MG63 (cell line): ENCODE data around the gene ID3. TPM values are rescaled to one million over a fixed set of nuclear protein-coding genes. Genes with fewer than 3 reads are reported as not detected.

Experiments
- DNase-seq: peaks from one replicate; pipeline ENCODE4 v3.0.0-alpha.2; 2020
- H3K27me3 ChIP-seq: fragments of 250-450 bp; sonication (Bioruptor Pico); 2 replicates; pipeline ENCODE4 v1.5.1; 2020; ENCODE audit warnings: mild to moderate bottlenecking, moderate library complexity
- H3K36me3 ChIP-seq: fragments of 250-450 bp; sonication (Bioruptor Pico); 2 replicates; pipeline ENCODE4 v1.5.1; 2020; ENCODE audit warnings: mild to moderate bottlenecking, moderate library complexity
- H3K4me3 ChIP-seq: fragments of 250-450 bp; sonication (Bioruptor Pico); 2 replicates; pipeline ENCODE4 v1.5.1; 2020; ENCODE audit warnings: mild to moderate bottlenecking, moderate library complexity
- H3K9me3 ChIP-seq: fragments of 250-450 bp; sonication (Bioruptor Pico); 2 replicates; pipeline ENCODE4 v1.5.1; 2020; ENCODE audit warnings: mild to moderate bottlenecking, moderate library complexity
- total RNA-seq: library from RNA; depleted of rRNA; stranded (reverse); fragments of >200 nt; shearing (Covaris generic); gene quantifications from 2 replicates; pipeline ENCODE4 v1.2.3, GENCODE V29; 2014; ENCODE audit warnings: low replicate concordance

ID3 gene
- total RNA-seq, 1 experiment from 2014 or later = 463 TPM

DNA sequence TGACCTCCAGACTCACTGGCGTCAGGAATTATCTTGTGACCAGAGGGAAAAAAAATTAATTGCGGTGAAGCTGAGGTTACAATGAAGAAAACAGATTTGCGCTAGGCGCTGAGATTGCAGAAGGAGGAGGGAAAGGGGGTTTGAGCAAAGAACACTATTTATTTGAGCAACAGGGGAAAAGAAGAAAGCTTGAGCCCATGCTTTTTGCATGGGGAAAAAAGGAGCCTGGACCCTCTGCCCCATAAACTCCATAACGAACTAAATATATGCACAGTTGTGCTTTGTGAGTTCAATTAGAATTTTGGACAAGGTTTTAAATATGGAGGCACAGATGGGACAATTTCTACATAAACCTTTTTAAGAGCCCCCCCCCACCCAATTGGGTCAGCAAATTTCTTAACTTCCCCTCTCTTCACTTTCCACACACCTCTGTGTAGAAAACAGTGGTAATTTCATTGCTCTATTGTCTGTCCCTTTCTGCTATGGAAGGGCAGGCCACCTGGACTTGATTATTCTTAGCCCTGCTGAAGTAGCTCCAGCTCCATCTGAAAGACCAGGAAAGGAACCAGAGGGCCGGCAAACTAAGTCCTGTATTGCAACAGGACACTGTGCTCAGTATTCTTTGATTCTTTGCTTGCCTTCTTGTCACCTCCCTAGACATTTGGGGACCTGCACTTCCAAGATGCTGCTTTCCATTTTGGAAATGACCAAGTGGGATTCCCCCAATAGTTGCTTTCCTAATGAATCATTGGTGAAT is 862 bp upstream of the ID3 start:
- Histone ChIP-seq H3K4me3 (peak overlapping the region; percentile 81), H3K9me3 (no peaks in the 10 kb centered on the region), H3K27me3 (no peaks in the 10 kb centered on the region), H3K36me3 (peaks cover 25% of the 10 kb centered on the region)
- DNase-seq = no peak

DNA sequence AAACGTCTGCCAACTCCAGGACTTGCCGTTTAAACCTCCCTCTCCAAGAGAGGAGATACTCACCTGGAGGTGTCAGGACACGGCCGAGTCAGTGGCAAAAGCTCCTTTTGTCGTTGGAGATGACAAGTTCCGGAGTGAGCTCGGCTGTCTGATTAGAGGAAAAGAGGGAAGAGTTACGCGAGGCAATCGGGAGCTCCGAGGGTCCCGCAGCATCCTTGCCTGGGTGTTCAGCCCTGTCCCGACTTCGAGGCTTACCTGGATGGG is 497 bp downstream of the ID3 start:
- Histone ChIP-seq H3K4me3 (peak overlapping the region; percentile 81), H3K36me3 (peaks cover 25% of the 10 kb centered on the region), H3K9me3 (no peaks in the 10 kb centered on the region), H3K27me3 (no peaks in the 10 kb centered on the region)
- DNase-seq = no peak

DNA sequence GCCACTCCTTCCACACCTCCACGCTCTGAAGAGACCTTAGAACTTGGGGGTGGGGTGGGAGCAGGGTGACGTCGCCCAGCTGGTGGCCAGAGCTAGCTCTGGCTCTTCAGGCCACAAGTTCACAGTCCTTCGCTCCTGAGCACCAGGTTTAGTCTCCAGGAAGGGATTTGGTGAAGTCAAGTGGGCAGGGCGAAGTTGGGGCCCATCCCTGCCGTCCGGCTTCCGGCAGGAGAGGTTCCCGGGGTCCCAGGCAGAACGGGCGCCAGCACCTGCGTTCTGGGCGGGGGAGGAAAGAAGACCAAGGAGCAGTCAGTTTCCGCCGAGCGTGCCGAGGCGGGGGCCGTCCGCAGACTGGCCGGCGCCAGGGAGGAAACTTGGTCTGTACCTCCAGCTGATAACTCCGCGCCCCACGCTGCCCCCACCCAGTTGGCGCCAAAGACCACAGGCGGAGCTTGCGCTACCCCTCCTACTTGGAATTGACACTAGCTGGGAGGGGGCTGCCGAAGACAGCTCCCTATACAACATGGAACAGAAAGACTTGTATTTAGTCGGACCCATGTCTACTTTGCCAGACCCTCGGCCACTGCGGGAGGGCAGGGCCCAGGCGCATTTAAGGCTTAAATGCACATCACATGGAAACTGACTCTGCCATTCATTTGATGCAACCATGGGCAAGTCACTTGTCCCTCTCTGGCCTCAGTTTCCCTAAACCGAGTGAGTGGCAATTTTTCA is 995 bp downstream of the ID3 start:
- peak; percentile 94 for DNase-seq

DNA sequence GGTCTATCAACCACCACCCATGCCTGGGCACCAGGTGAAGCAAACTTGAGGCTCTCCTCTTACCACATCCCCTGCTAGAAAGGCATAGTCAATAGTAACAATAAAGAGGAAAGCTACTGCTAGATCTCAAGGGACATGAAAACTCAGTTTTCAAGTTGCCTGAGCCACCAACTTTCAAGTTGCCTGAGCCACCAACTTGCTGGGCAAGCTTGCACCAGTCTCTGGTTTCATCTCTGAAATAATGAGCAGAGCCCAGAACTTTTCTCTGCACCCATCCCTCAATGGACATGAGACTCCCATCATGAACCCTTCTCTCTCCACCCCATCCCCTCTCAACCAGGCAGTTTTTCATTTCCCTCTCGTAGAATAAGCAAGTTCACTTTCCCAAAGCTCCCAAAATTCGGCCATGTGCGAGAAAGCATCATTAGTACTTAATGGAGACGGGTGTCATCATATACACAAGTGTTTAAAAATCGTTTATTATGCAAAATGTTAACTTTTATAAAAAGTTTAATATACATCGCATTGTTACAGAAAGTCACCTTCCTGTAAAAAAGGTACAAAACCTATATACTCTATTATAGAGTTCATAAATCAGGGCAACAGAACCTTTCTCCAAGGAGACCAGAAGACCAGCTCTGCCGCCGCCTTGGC is 1.7 kb downstream of the ID3 start:
- H3K27me3 ChIP-seq = no peaks in the 10 kb centered on the region
- peaks cover 25% of the 10 kb centered on the region for H3K36me3 ChIP-seq
- H3K4me3 ChIP-seq = peak overlapping the region; percentile 81
- no peak for DNase-seq
- H3K9me3 ChIP-seq = no peaks in the 10 kb centered on the region

More for the DNA sequence above, 995 bp downstream of the ID3 start:
- Histone ChIP-seq H3K36me3 (peaks cover 25% of the 10 kb centered on the region), H3K27me3 (no peaks in the 10 kb centered on the region), H3K9me3 (no peaks in the 10 kb centered on the region), H3K4me3 (peak overlapping the region; percentile 81)

DNA sequence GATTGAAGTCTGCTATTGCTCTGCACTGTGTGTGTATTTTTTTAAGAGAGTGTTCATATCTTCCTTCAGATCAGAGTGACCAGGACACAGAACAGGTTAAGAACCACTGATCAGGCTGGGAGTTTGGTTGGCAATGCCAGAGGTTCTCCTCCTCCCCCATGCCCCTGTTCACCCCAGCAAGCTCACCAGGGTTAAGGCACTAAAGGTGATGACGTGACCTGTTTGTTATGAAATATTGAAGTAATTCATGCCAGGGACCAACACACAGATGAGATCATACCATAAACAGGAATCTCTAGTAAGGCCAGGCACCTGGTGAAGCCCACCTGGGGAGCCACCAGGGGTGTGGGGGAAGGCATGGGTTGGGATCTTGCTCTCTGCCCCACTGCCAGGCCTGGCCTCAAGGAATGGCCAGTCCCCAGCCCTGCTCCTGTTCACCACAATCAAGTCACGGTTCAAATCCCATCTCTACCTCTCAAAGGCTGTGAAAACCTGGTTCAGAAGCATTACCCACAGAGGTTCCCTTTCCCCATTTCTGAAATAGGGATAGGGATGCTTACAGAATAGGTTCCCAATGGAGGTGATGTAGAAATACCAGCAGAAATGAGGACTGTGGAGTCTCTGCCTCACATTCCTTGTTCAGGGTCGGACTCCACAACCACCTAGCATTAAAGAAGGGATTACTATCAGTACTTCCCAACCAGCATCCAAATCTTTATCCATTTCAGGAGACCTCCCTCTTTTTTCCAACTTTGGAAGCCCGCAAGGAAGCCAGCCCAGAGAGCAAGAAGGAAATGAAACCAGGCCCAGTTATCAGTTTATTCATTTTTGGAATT is 2.4 kb downstream of the ID3 start:
- no peaks in the 10 kb centered on the region for H3K27me3 ChIP-seq
- peak overlapping the region; percentile 81 for H3K4me3 ChIP-seq
- no peaks in the 10 kb centered on the region for H3K9me3 ChIP-seq
- peaks cover 25% of the 10 kb centered on the region for H3K36me3 ChIP-seq
- DNase-seq = peak; percentile 74

DNA sequence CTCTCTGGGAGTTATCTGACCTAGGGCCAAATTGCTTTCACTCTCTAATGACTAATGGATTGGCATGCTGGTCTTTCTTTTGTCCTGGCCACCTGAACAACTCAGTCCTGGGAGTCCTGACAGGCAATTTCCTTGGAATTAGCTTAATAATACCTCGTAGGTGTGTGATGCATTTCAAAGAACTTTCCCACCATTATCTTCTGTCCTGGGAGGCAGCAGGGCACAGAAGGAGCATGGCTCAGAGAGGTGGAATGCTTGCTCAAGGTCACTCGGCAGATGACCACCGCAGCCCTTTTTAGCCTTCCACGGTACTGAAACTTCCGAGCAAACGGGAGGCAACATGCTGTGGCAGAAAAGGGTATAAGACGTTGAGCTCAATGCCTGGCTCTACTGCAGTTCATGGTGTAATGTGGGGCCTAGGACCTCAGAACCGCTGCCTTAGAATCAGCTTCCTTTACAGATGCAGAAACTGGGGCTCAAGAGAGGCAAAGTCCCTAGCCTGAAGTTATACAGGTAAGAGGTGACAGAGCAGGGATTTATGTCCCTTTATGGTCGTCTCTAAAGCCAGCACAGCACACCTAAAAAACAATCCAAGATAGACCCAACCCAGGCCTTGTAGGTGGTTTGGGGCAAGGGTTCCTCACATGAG is 3.2 kb downstream of the ID3 start:
- no peaks in the 10 kb centered on the region for H3K27me3 ChIP-seq
- no peaks in the 10 kb centered on the region for H3K9me3 ChIP-seq
- DNase-seq = peak; percentile 67
- H3K4me3 ChIP-seq = peak overlapping the region; percentile 81
- H3K36me3 ChIP-seq = peaks cover 25% of the 10 kb centered on the region

DNA sequence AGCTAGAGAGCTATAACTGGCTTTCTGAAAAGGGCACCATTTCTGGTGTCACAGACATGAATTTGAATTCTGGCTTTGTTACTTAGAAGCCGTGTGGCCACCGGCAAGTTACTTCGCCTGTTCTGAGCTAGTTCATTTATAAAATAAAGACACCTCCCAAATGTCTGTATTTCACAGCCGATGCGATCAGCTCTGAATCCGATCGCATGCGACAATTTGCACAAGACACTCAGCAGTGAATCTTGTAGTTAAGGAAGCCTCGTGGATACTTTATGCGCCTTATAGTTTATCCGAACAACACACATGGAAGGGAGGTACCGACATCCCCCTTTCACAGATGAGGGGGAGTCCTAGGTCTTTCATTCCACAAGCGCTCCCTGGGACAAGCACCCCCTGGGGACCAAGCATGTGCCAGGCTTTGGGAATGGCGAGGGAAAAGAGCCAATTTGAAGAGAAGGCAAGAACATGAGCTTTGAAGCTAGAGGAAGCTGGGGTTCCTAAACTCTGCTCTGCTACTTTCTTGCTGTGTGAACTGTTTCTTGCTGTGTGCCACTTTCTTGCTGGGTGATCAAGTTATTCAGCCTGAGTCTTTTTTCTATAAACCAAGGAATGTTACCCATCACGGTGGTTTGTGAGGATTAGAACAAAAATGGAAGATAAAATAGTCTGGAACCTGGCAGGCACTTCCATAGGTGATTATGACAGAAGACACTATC is 3.9 kb downstream of the ID3 start:
- no peak for DNase-seq

DNA sequence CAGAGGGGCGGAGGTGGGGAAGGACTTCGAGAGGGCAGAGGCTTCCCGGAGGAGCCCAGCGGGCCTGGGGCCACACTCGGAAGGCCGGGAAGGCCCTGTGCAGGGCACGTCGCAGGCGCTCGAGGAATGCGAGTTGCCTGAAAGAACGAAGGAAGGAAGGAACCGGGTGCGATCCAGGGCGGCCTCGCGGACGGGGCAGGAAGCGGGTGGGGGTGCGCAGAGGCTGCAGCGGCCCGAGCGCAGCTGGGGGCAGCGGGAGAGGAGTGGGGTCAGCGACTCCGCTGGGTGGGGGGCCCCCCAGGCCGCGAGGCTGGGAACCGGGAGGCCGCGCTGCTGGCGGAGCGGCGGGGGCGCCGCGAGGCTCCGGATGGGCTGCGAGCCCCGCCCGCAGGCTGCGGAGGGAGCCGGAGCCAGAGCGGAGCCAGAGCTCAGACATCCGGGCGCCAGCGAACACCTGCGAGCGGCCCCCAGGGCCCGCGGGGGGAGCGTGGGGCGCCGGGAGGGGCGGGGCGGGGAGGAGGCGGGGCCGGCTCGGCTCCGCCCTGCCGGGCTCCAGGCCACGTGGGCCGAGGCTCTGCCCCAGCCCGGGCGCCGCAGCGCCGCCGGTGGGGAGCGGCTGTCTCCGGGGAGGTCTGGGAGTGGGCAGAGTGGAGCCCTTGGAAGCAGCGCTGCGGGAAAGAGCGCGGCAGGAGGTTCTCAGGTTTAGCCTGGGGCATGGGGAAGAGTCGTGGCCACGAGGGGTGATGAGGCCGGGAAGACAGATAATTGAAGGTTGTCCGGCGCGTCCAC is 4.6 kb downstream of the ID3 start:
- H3K9me3 ChIP-seq = no peaks in the 10 kb centered on the region
- peak; percentile 93 for DNase-seq
- peaks cover 25% of the 10 kb centered on the region for H3K36me3 ChIP-seq
- H3K4me3 ChIP-seq = peak overlapping the region; percentile 31
- no peaks in the 10 kb centered on the region for H3K27me3 ChIP-seq

More for the DNA sequence above, 3.9 kb downstream of the ID3 start:
- Histone ChIP-seq H3K4me3 (peak overlapping the region; percentile 19), H3K27me3 (no peaks in the 10 kb centered on the region), H3K36me3 (peaks cover 25% of the 10 kb centered on the region), H3K9me3 (no peaks in the 10 kb centered on the region)

DNA sequence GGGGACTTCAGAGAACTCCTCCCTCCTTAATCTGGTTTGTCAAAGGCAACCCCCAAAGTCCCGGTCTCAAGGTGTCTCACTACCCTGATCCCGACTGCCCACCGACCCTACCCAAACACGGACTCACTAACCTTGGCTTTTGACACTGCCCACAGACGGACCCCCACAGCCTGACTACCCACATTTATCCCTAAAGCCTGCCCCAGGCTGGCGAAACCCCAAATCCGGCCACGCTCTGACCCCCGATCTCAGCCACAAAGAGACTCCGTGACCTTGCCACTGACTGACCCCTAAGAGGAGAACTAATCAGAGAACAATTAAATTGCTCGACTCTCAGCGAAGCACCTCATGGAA is 5.2 kb downstream of the ID3 start:
- Histone ChIP-seq H3K4me3 (peak overlapping the region; percentile 31), H3K36me3 (peaks cover 23% of the 10 kb centered on the region), H3K27me3 (no peaks in the 10 kb centered on the region), H3K9me3 (no peaks in the 10 kb centered on the region)
- no peak for DNase-seq

DNA sequence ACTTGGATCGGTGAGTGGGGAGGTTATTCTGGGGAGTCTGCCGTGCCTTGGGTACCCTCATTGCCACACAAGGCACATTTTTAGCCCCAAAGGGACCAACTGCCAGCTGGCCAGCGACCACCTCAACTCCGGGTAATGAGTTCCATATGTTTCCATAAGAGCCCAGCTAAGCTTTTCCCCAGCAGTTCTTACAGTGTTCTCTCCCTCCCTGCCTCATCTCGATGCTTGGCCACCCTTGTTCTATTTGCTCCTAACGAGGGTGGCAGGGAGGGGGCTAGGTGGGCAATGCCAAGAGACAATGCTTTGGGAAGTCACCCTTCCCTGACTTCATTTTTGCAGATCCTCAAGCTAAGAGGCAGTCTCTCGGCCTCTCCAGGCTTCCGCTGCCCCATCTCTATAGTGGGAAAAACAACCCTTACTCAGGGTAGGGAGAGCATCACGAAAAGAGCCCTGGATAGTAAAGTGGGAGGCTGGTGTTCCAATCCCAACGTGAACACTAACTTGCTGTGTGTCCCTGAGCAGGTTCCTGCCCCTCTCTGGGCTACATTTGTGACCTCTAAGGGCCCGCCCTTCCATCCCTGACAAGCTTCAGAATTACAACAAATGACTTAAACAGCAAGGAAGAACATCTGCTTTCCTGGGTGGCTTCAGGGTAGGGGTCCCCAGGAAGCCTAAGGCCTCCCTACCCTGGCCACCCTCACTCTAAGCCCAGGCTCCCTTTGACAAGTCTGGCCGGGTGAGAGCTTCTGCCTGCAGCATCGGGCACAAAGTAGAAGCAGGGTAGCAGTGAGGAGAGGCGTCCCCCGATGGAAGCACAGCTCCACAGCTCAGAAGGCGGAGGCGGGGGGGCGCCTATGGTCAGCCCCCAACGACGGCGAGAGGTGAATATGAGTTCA is 5.8 kb downstream of the ID3 start:
- peaks cover 17% of the 10 kb centered on the region for H3K36me3 ChIP-seq
- no peak overlapping the region for H3K4me3 ChIP-seq
- DNase-seq = no peak
- no peaks in the 10 kb centered on the region for H3K9me3 ChIP-seq
- no peaks in the 10 kb centered on the region for H3K27me3 ChIP-seq

DNA sequence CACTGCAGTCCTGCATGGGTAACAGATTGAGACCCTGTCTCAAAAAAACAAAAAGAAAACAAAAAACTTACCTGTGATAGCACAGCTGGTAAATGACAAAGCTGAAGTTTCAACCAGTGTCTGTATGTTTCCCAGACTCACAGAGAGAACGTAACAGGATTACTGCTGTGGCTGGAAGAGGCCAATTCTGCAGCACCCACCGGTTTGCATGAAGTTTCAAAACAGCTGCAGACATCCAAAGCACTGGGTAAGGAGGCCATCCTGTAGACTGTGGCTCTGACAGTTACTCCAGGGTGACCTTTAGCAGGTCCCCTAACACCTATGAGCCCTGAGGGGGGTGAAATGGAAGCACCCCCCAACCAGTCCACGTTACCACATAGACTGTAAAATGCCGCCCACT is 7.5 kb downstream of the ID3 start:
- DNase-seq = no peak
- H3K9me3 ChIP-seq = no peaks in the 10 kb centered on the region
- no peak overlapping the region for H3K4me3 ChIP-seq

DNA sequence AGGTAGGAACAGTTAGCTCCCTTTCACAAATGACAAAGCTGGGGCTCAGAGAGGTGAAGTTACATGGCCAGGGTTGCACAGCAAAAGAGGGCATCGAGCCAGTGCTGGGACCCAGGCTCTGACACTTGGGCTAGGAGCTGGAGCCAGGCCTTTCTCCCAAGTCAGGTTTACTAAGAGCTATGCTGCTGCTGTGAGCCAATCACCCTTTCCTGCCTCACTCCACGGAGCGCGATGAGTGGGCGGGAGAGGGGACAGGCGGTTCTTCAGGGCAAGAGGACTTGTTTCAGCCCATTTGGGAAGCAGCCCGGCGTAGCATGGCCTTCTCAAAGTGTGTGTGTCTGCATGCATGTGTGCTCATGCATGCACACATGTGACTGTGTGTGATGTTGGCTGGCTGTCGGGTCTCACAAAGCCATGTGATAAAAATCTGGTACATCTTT is 10.6 kb downstream of the ID3 start:
- no peaks in the 10 kb centered on the region for H3K9me3 ChIP-seq
- no peak overlapping the region for H3K4me3 ChIP-seq
- no peak for DNase-seq
- no peaks in the 10 kb centered on the region for H3K27me3 ChIP-seq
- H3K36me3 ChIP-seq = no peaks in the 10 kb centered on the region

More for the DNA sequence above, 7.5 kb downstream of the ID3 start:
- peaks cover under 1% of the 10 kb centered on the region for H3K36me3 ChIP-seq
- no peaks in the 10 kb centered on the region for H3K27me3 ChIP-seq

DNA sequence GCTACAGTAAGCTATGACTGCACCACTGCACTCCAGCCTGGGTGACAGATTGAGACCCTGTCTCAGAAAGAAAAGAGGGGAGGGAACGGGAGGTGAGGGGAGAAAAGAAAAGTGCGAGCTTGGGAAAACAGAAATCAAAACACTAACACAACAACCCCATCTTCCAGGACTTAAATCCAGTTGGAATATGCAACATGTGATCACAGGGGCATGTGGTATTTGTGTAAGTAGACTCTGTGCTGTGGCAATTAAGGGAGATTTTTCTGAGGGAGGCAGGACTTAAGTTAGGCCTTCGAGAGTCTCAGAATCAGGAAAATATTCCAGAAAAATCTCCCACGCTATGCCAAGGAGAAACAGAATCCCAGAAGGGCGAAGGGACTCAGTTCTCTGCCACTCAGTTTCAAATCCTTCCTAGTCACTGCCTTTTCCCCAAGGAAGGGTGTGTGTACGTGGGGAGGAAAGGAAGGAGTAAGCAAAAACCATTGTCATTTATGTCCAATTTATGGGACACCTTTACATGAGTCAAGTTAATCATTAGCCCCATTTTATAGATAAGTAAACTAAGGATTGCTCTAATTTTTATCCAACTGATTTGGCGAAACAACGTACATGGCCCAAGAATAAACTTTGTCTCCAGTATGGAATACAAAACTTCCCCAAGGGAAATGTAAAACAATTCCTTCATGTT is 12.3 kb downstream of the ID3 start:
- H3K9me3 ChIP-seq = no peaks in the 10 kb centered on the region
- no peaks in the 10 kb centered on the region for H3K36me3 ChIP-seq
- no peaks in the 10 kb centered on the region for H3K27me3 ChIP-seq
- DNase-seq = no peak
- H3K4me3 ChIP-seq = no peak overlapping the region

DNA sequence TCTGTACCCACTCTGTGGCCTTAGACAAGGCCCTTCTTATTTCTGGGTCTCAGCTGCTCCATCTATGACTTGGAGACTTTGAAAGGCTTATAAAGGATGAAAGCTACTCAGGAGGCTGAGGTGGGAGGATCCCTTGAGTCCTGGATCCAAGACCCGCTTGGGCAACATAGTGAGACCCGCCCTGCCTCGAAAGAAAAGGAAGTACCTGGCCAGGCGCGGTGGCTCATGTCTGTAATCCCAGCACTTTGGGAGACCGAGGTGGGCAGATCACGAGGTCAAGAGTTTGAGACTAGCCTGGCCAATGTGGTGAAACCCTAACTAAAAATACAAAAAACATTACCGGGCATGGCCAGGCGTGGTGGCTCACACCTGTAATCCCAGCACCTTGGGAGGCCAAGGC is 13.4 kb downstream of the ID3 start:
- Histone ChIP-seq H3K9me3 (no peaks in the 10 kb centered on the region), H3K27me3 (no peaks in the 10 kb centered on the region)

More for the DNA sequence above, 13.4 kb downstream of the ID3 start:
- H3K36me3 ChIP-seq = no peaks in the 10 kb centered on the region
- H3K4me3 ChIP-seq = no peak overlapping the region
- DNase-seq = no peak
